HCT116 (cell line): Measurements from ENCODE around the gene TSPOAP1.

Source experiments
- CEBPB ChIP-seq: IDR thresholded peaks from 2 replicates; pipeline ENCODE4 v1.6.1; 2012; ENCODE audit warnings: low read depth
- EZH2 ChIP-seq: fragments of 200-600 bp; sonication (generic); IDR thresholded peaks from 2 replicates; pipeline ENCODE4 v1.6.1; 2017; ENCODE audit warnings: antibody characterized with exemption, mixed run types
- EZH2phosphoT487 ChIP-seq: fragments of 200-600 bp; IDR thresholded peaks from 2 replicates; pipeline ENCODE4 v1.6.1; 2018; ENCODE audit warnings: antibody characterized with exemption, borderline replicate concordance
- POLR2A ChIP-seq: IDR thresholded peaks from 2 replicates; pipeline ENCODE4 v1.7.0; 2011; ENCODE audit warnings: borderline replicate concordance; ENCODE audit not compliant: insufficient read depth, insufficient read length; ENCODE audit errors: extremely low read depth
- POLR2AphosphoS5 ChIP-seq: IDR thresholded peaks from 2 replicates; pipeline ENCODE4 v1.6.1; 2011; ENCODE audit warnings: mild to moderate bottlenecking, low read depth, low read length, moderate library complexity
- SP1 ChIP-seq: IDR thresholded peaks from 2 replicates; pipeline ENCODE4 v1.6.1; 2012; ENCODE audit warnings: low read depth
- TCF7L2 ChIP-seq: IDR thresholded peaks from 2 replicates; pipeline ENCODE4 v1.7.0; 2011; ENCODE audit warnings: borderline replicate concordance, inconsistent platforms; ENCODE audit not compliant: insufficient read depth, insufficient read length; ENCODE audit errors: extremely low read depth
- TF ChIP-seq, protein P1 (sequence below): IDR thresholded peaks from 2 replicates; pipeline ENCODE4 v1.6.1; 2011; ENCODE audit warnings: mild to moderate bottlenecking, low read length, moderate library complexity; ENCODE audit not compliant: insufficient replicate concordance; ENCODE audit errors: extremely low read depth
- TF ChIP-seq, protein P2 (sequence below), 3 experiments: fragments of 200-600 bp in 1 of 3; sonication (generic) in 1 of 3; IDR thresholded peaks in 2 of 3; conservative IDR thresholded peaks in 1 of 3; 2 replicates each; pipeline ENCODE4 v1.5.1; 2012 to 2017; ENCODE audit warnings: low read depth in 2 of 3, low read length in 2 of 3, antibody characterized with exemption in 1 of 3, borderline replicate concordance in 1 of 3, control low read depth in 1 of 3, mild to moderate bottlenecking in 1 of 3, mixed read lengths in 1 of 3, mixed run types in 1 of 3, moderate library complexity in 1 of 3; ENCODE audit not compliant: insufficient read depth in 1 of 3
- TF ChIP-seq, protein P3 (sequence below): IDR thresholded peaks from 2 replicates; pipeline ENCODE4 v1.6.1; 2012
- TF ChIP-seq, protein P4 (sequence below): IDR thresholded peaks from 2 replicates; pipeline ENCODE4 v1.6.1; 2012

DNA sequence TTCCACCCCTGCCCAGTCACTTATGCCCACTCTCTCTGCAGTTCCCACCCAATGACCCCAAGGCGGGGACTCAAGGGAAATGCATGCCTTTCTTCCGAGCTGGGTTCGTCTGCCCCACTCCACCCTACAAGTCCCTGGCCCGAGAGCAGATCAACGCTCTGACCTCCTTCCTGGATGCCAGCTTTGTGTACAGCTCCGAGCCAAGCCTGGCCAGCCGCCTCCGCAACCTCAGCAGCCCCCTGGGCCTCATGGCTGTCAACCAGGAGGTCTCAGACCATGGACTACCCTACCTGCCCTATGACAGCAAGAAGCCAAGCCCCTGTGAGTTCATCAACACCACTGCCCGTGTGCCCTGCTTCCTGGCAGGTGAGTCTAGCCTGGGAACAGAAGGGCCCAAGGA, 76.5 kb downstream of the TSPOAP1 start:
- TF ChIP-seq, protein P1, sequence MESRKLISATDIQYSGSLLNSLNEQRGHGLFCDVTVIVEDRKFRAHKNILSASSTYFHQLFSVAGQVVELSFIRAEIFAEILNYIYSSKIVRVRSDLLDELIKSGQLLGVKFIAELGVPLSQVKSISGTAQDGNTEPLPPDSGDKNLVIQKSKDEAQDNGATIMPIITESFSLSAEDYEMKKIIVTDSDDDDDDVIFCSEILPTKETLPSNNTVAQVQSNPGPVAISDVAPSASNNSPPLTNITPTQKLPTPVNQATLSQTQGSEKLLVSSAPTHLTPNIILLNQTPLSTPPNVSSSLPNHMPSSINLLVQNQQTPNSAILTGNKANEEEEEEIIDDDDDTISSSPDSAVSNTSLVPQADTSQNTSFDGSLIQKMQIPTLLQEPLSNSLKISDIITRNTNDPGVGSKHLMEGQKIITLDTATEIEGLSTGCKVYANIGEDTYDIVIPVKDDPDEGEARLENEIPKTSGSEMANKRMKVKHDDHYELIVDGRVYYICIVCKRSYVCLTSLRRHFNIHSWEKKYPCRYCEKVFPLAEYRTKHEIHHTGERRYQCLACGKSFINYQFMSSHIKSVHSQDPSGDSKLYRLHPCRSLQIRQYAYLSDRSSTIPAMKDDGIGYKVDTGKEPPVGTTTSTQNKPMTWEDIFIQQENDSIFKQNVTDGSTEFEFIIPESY: no peak
- TF ChIP-seq POLR2A (no peak), POLR2AphosphoS5 (no peak), SP1 (no peak), CEBPB (no peak), EZH2 (no peak), EZH2phosphoT487 (no peak), TCF7L2 (no peak)
- TF ChIP-seq, protein P2, sequence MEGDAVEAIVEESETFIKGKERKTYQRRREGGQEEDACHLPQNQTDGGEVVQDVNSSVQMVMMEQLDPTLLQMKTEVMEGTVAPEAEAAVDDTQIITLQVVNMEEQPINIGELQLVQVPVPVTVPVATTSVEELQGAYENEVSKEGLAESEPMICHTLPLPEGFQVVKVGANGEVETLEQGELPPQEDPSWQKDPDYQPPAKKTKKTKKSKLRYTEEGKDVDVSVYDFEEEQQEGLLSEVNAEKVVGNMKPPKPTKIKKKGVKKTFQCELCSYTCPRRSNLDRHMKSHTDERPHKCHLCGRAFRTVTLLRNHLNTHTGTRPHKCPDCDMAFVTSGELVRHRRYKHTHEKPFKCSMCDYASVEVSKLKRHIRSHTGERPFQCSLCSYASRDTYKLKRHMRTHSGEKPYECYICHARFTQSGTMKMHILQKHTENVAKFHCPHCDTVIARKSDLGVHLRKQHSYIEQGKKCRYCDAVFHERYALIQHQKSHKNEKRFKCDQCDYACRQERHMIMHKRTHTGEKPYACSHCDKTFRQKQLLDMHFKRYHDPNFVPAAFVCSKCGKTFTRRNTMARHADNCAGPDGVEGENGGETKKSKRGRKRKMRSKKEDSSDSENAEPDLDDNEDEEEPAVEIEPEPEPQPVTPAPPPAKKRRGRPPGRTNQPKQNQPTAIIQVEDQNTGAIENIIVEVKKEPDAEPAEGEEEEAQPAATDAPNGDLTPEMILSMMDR (IDR thresholded peaks at IDR 0.05 in 2 of 3, conservative IDR thresholded peaks at IDR 0.05 in 1 of 3; ENCODE audit: borderline replicate concordance in 1 of 3, insufficient read depth in 1 of 3, low read depth in 2 of 3, low read length in 2 of 3): no peak
- TF ChIP-seq, protein P3, sequence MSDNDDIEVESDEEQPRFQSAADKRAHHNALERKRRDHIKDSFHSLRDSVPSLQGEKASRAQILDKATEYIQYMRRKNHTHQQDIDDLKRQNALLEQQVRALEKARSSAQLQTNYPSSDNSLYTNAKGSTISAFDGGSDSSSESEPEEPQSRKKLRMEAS: no peak
- TF ChIP-seq, protein P4, sequence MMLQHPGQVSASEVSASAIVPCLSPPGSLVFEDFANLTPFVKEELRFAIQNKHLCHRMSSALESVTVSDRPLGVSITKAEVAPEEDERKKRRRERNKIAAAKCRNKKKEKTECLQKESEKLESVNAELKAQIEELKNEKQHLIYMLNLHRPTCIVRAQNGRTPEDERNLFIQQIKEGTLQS: no peak
